ENCODE results near the gene TMEM165. TPM values are rescaled to one million over a fixed set of nuclear protein-coding genes. Genes with fewer than 3 reads are reported as not detected.
"Not testable (repeated sequence)": the region's sequence is repeated elsewhere in the genome, so short reads cannot be mapped to it uniquely, and the experiment has no call there.

The TMEM165 gene
- total and polyA plus RNA-seq, 9 of the 15 experiments (the other 6 are each of a cell fraction or from before 2014, with no cell fraction given), result 21.3 to 145 (median 96.8) TPM

- CTCF ChIA-PET (ENCODE audit: low intra/inter-chr PET ratio); H3K4me3 ChIP-seq; H3K4me2 ChIP-seq (ENCODE audit: insufficient read depth, low read length); H2AFZ ChIP-seq (ENCODE audit: low read depth, low read length); H3K9me3 ChIP-seq (replicated peaks; ENCODE audit: control insufficient read depth, insufficient read depth, low read depth, low read length); DNase-seq (ENCODE audit: extremely low read depth in 1 of 4, low spot score in 3 of 4); H4K20me1 ChIP-seq (replicated peaks; ENCODE audit: control insufficient read depth, insufficient read depth, low read length); H3K9me1 ChIP-seq (ENCODE audit: control insufficient read depth, insufficient read depth, low read length); ATAC-seq; FAIRE-seq; H3K27ac ChIP-seq (ENCODE audit: extremely low read depth, low read depth, low read length); intact Hi-C loops (cut with micrococcal nuclease); H3K27me3 ChIP-seq (ENCODE audit: control insufficient read depth in 2 of 2, insufficient read depth in 2 of 2, low read length in 2 of 2); H3K9ac ChIP-seq (ENCODE audit: insufficient read depth in 1 of 2, low read depth in 2 of 2, low read length in 2 of 2); POLR2A ChIA-PET; BruUV-seq (replicated peaks): not testable (repeated sequence)
- in situ Hi-C loops (cut with MboI), result loop anchor here (10.0 kb wide), 1 partner anchor 502 kb away; the partner anchor contains the start of gene EXOC1
- WGBS (ENCODE audit: insufficient coverage, low coverage, missing lambda C conversion rate), result 89% methylated on average over 13 of the region's 13 CpGs
- peak; percentile 75 for TF ChIP-seq NFYB (IDR thresholded peaks at IDR 0.05; ENCODE audit: extremely low read depth, insufficient read length)
- peak; percentile 74 for TF ChIP-seq ZNF316 (IDR thresholded peaks at IDR 0.05)
- 0 out of 2 replicates have a peak, but pooled peaks have one; percentile 31 for TF ChIP-seq ZBTB33 (CRISPR knock-in tag; IDR thresholded peaks at IDR 0.05)
- peak; percentile 79; the same call in 1 of the 2 replicates for TF ChIP-seq CC2D1A (IDR thresholded peaks at IDR 0.05)
- TF ChIP-seq SP1 (CRISPR knock-in tag; IDR thresholded peaks at IDR 0.05), result peak; percentile 66; the same call in 1 of the 2 replicates
- peak; percentile 18; the same call in 1 of the 2 replicates for TF ChIP-seq NFIC (IDR thresholded peaks at IDR 0.05)
- peak; percentile 87; the same call in 1 of the 2 replicates for TF ChIP-seq CHAMP1 (IDR thresholded peaks at IDR 0.05)
- peak; percentile 58 for TF ChIP-seq ASH1L (IDR thresholded peaks at IDR 0.05; ENCODE audit: borderline replicate concordance, low read depth, partially characterized antibody)
- peak; percentile 60 for TF ChIP-seq C11orf30 (IDR thresholded peaks at IDR 0.05; ENCODE audit: low read depth)
- TF ChIP-seq RBM25 (IDR thresholded peaks at IDR 0.05; ENCODE audit: low read depth, low read length, severe bottlenecking), result peak; percentile 39
- Histone ChIP-seq H3K36me3 (ENCODE audit: control insufficient read depth, insufficient read depth, low read length) (peaks cover 22% of the 10 kb centered on the region), H3K79me2 (ENCODE audit: control insufficient read depth, insufficient read depth, low read length) (peaks cover 15% of the 10 kb centered on the region), H3K4me1 (replicated peaks in 1 of 2; ENCODE audit: control insufficient read depth in 2 of 2, insufficient read depth in 2 of 2, low read length in 2 of 2) (peaks cover 0 to 12% of the 10 kb centered on the region in 2 experiments; a peak in 4 of 5 replicates)
Observed at GRCh38 chr4:55353228-55353747, 42.5 kb upstream of the TMEM165 start.
